H4 (cell line): ENCODE results near the gene KHSRP. TPM values are rescaled to one million over a fixed set of nuclear protein-coding genes. Genes with fewer than 3 reads are reported as not detected.
A peak's percentile ranks its signal among the peaks of the same experiment; 100 is the strongest.
"Not testable (repeated sequence)": the region's sequence is repeated elsewhere in the genome, so short reads cannot be mapped to it uniquely, and the experiment has no call there.

Source experiments
- DNase-seq: peaks from one replicate; pipeline ENCODE4 v3.0.0-alpha.2; 2015; ENCODE audit warnings: low spot score
- total RNA-seq: library from RNA; depleted of rRNA; stranded (reverse); fragments of >200 nt; shearing (Covaris generic); gene quantifications from 2 replicates; pipeline ENCODE4 v1.2.3, GENCODE V29; 2014

Gene KHSRP
- total RNA-seq, 1 experiment from 2014 or later = 48.5 TPM

DNA sequence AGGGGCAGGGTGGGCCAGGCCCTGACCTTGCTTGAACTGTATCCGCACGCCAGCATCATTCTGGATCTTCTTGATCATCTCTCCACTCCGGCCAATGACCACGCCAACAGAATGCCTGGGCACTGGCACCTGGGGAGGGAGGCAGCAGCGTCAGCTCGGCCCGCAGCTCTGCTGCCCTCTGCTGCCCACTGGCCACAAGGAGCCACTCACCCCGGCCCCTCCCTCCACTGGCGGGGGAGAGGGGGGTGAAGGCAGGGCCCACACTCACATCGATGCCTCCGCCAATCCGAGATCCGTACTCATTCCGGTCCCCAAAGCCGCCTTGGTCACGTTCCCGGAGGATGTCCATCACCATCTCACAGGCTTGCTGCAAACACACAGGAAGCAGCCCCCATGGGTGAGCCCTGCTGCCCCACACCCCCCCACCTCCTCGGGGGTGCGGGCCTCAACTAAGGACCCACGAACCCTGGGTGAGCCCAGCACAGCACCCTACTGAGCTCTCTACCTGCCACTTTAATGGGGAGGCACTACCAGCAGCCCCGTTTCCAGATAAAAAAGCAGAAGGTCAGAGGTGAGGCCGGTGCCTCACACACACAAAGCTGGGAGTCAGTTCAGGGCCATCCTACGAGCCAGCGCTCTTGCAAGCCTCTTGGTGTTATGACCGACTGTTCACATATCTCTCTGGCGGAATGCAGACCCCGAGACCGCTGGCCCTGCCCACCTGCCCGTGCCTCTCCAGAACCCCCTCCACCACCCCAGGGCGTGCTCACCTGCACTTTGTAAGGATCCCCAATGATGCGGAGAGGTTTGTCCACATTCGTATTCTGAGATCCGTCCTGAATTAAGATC, 6.7 kb downstream of the KHSRP start:
- DNase-seq = no peak

DNA sequence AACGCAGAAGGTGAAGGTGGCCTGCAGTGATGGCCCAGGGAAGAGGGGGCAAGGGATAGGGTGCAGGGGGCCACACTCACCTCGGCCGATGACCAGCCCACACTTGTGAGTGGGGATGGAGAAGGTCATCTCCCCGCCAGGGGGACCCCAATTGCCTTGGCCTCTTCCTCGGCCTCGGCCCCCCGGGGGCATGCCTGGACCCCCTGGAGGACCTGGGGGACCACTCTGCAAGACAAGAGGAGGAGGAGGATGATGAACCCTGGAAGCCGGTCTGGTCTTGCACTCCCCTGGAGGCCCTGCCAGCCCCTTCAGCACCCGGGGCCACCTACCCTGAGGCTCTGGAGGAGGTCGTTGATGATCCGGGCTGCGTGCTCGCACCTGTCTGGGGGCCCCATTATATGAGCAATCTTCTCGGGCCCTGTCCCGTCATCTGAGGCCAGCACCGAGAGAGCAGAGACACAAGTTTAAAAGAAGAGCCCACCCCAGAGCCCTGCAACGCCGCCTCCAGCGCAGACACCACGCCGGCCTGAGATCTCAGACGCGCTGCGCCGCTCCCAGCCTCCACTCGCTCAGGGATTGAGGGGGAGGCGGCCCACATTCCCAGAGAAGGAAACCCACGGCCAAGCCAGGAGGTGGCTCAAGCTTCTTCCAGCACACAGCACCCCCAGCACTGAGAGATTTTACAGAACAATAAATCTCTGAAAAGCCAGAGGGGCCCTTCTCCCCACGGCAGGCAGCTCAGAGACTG, 7.8 kb downstream of the KHSRP start:
- DNase-seq = no peak

DNA sequence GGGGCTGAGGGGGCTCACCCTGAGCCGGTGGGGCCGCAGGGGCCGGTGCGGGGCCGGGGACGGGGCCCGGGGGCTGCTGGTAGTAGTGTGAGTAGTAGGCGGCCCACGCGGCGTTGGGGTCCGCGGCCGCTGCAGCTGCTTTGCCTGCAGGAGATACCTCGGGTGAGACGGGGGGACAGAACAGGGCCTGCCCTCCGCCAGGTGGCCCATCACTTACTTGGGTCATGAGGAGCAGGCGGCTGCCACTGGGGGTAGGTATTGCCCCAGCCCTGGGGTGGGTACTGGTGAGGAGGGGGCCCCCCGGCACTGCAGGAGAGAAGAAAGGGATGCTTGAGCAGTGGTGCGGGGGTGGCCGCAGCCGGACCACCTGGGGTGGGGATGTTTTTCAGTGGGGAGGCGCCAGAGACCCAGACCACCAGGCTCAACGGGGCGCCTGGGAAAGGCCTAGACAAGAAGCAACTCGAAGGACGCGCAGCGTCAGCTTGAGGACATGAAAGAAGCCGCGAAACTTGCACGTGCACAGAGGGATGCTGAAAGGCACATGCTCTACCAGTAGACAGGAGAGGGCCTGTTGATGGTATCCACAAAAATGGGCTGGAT, 8.9 kb downstream of the KHSRP start:
- DNase-seq = no peak

DNA sequence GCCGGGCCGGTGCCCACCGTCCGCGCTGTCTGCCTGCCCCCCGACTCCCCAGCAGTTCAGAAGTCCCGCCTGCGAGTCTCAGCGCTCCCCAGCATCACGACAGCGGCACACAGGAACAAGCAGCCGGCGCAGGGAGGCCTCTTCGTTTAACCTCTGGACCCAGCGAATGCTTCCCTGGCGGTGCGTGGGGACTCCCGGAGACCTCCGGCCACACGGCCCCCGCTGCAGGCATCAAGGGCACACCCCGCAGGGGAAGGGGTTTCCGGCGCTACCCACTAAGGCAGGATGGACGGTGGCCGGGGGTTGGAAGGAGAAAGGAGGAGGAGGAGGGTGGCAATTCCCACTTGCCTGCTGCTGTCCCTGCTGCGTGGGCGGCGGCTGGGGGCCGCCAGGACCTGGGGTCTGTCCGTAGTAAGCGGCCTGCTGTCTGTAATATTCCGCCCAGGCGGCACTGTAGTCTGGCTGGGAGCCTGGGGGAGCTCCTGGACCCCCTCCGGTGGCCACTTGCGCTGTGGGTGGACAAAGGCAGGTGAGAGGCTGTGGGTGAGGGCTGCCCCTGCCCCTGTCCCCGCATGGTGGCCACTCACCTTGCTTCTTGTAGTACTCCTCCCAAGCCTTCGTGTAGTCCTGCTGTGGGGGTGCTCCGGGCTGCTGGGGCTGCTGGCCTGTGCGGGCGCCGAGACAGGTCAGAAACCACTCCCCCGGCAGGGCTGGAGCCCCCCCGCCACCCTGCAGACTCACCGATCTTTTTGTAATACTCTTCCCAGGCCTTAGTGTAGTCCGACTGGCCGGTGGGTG, 9.6 kb downstream of the KHSRP start:
- no peak for DNase-seq

DNA sequence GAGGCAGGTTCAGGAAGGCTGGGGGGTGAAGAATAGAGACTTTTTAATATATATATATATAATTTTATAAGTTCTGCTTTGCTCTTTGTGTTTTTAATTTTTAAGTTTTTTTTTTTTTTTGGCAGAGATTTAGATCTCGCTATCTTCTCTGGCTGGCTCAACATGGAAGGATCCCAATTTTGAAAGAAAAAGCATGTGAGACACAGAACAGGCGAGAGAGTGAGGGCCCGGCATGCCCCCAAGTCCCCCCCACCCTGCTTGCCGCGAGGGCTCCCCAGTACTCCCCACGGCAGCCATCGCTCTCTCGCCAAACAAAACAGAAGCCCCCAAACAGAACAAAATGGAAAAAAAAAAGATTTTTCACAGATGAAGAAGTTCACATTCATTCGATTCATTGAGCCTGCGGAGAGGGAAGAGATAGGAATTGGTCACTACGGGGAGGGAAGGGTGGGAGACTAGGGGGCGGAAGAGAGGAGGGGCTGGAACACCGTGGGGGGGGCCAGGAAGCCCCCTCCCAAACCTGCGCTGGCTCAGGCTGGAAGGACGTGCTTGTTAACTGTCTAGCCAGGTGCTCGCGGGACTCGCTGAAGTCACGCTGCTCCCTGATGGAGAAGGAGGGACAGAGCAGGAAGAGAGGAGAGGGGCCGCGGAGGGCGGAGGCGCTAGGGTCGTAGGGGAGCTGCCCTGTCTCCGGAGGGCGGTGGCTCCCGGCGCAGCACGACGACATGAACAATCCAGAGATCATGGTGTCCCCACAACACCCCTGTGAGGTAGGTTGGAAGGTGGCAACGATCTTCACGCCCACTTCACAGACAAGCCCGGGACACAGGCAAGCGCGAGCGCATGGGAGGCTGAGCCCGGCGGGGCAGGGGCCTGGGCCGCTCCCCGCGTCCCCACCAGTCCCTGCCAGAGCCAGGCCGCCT, 10.6 kb downstream of the KHSRP start:
- no peak for DNase-seq

DNA sequence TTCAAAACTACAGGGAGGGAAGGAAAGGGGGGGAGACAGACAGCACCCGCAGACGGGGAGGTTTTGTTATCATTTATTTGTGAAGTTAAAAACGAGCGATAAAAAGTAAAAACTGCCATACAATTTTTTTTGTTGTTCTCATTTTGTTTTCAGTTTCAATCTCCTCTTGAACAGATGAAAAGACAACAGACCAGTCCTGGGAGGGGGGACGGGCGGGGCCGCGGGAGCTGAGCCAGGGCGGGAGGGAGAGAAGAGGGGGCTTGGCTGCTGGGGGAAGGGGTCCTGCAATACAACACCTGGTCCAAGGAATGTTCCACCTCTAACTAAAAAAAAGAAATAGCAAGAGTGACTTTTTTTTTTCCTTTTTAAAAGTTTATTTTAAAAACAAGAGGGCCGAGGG, 11.3 kb downstream of the KHSRP start:
- DNase-seq = no peak

DNA sequence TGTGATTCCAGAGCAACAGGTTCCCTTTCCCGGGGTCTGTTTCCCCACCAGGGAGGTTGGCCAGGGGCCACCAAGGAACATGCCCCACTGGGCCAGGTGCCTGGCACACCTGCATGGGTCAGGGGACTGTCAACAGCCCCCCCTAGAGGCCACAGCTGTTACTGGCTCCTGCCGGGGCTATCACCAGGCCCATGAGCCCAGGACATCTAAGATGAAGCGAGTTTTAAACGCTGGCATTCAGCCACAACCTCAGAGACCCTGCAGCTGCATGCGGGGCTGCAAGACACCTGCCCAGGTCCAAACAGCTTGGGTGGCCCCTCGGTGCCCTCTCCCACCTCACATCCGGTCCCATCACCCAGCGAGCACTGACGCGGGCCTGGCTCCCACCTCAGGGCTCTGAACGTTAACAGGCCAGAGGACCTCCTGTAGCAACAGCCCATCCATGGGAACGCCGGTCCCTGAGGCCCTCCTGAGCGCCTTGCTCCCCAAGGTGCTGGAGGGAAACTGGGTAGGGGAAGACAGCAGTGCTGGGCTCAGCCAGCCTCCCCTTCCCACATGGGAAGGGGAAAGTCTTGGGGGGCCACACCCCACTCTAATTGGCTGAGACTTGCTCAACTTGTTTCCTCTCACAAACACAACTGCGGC, 12.0 kb downstream of the KHSRP start:
- no peak for DNase-seq

DNA sequence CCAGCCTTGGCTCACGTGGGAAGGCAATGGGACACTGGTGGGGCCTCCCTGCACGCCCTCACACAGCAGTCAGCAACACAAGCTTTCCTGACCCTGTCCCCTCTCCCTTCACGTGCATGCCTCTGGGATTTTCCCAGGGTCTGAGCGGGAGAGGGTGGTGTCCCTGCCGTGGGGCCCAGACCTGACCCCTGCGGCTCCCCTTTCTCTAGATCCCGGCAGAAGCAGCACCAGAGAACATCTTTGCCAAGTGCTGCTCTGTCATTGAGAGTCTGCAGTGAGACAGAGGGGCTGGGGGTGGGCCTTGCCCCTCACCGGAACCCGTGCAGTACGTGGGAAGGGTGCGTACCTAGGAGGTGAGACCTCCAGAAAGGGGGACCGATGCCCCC, 12.6 kb downstream of the KHSRP start:
- no peak for DNase-seq

DNA sequence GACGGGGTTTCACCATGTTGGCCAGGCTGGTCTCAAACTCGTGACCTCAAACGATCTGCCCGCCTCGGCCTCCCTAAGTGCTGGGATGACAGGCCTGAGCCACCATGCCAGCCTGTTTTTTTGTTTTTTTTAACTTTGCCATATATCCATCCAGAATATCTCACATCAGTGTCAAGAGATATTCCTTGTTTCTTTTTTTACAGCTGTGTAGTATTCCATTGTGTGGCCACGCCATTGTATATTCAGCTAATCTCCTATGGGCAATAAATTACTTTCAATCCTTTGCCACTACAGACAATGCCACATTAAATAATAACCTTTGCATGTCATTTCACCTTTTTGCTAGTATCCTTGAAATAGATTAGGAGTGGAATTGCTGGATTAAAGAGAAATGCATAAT, 15.3 kb downstream of the KHSRP start:
- DNase-seq = no peak

DNA sequence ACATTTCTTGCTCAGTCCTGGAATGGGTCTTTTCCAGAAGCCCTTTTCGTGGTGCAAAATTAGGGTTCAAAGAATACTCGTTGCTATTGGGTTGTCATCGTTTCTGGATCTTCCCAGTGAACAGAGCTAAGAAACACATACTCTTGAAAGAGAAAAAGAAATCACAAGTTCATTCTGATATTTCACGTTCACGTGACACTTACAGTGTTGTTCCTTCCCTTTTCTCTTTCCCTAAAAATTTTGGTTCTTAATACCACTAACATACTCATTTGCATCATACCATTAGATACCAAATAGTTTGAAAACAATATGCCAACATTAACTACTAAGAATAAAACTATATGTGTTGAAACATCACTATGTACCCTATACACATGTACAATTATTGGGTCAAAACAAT, 18.2 kb downstream of the KHSRP start:
- DNase-seq = no peak

DNA sequence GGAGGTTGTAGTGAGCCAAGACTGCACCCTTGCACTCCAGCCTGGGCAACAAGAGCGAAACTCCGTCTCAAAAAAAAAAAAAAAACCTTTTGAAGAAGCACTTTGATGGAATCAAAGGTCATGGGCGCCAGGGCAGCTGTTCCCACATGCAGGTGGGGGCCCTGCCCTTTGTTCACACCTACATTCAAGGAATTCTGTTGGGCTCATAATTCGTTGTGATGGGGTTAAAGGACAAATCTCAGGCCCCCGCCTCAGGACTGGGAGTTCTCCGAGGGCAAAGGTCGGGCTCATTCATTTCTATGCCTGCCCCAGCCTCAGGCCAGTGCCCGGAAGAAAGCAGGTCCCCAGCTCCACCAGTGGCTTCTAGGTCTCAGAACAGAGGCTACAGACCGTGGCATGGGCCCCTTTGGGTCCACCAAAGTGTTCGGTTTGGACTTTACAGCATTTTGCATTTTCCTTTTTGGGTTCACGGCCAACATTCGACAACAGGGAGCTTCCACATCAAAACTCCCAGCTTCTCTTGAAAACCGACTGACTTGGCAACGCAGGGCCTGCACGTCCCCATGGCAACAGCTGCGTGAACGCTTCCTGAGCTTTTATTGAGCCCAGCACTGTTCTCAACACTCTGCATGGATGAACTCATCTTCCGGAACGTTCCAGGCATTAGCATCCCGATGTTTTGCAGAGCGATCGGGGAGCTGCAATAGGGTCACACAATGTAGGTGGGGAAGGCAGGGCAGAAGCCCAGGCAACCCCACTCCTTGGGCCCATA, 21.6 kb downstream of the KHSRP start:
- no peak for DNase-seq

DNA sequence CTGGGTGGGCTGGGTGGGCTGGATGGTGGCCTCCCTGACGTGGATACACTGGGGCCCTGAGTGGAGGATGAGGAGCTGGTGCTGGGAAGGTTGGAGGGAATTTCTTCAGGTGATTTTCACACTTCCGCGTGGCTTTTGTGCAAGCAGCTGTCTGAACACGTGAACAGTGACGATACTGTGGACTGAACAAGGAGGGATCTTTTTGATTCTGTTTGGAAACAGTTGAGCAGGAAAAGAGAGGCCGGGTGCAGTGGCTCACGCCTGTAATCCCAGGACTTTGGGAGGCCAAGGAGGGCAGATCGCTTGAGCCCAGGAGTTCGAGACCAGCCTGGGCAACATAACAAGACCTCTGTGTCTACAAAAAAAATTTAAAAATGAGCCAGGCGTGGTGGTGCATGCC, 22.6 kb downstream of the KHSRP start:
- DNase-seq = no peak

DNA sequence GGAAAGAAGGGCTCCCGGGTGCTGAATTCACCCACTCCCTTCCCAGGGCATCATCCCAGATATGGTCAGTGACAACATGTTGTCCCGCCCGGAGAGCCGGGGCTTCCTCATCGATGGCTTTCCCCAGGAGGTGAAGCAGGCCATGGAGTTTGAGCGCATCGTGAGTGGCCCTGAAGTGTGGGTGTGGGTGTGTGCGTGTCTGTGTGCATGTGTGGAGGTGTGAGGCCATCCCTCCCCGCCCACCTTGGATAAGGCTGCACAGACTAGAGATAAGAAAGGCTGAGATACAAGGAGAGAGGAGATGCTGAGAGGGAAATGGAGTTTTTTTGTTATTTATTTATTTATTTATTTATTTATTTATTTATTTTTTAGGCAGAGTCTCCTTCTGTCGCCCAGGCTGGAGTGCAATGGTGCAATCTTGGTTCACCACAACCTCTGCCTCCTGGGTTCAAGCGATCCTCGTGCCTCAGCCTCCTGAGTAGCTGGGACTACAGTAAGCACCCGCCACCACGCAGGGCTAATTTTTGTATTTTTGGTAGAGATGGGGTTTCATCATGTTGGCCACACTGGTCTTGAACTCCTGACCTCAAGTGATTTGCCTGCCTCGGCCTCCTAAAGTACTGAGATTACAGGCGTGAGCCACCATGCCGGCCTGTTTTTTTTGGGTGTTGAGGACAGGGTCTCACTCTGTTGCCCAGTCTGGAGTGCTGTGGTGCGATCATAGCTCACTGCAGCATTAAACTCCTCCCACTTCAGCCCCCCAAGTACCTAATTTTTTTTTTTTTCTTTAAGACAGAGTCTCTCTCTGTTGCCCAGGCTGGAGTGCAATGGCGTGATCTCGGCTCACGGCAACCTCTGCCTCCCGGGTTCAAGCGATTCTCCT, 24.3 kb downstream of the KHSRP start:
- DNase-seq = not testable (repeated sequence)

DNA sequence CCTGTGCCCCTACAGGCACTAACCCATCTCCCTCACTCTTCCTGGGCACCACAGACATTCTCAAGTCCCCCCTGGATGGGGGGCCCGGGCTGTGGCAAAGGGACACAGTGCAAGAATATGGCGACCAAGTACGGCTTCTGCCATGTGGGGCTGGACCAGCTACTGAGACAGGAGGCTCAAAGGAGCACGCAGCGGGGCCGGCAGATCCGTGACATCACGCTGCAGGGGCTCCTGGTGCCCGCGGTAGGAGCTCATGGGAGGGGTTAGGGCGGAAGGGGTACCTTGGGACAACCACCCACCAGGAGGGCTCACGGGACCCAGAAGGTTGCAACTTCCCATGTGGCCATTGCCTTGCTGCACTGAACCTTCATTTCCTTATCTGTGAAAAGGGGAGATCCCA, 28.3 kb downstream of the KHSRP start:
- DNase-seq = no peak

DNA sequence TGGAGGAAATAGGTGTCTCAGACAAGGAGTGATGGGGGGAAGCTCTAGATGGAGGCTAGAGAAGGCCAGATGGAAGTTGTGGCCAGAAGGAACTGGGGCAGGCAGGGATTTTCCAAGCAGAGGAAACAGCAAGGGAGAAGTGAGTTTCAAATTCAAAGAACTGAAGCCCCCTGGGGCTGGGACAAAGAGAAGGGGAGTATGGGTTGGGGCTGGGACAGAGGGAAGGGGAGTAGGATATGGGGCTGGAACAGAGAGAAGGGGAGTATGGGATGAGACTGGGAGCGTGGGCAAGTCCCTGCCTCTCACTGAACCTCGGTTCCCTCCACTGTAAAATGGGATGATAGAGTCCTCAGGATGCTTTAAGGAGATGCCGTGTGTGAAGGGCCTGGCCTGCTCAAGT, 29.8 kb downstream of the KHSRP start:
- no peak for DNase-seq

DNA sequence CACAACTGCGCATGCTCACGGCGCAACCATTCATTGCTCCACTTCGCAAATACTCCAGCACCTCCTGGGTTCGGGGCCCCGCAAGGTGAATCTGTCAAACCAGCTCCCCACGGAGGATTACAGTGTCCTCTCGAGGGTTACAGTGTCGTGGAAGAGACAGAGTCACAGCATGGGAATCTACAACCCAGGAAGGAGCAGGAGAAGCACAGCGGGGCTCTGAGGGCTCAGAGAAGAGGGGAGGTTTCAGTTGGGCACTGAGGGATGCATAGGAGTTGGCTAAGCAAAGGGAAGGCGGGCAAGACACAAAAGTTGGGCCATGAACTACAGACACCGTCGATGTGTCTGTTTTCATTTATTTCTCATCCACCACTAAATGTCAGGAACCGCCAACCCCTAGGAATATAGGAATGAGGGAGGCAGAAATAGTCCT, 30.6 kb downstream of the KHSRP start:
- DNase-seq = no peak

DNA sequence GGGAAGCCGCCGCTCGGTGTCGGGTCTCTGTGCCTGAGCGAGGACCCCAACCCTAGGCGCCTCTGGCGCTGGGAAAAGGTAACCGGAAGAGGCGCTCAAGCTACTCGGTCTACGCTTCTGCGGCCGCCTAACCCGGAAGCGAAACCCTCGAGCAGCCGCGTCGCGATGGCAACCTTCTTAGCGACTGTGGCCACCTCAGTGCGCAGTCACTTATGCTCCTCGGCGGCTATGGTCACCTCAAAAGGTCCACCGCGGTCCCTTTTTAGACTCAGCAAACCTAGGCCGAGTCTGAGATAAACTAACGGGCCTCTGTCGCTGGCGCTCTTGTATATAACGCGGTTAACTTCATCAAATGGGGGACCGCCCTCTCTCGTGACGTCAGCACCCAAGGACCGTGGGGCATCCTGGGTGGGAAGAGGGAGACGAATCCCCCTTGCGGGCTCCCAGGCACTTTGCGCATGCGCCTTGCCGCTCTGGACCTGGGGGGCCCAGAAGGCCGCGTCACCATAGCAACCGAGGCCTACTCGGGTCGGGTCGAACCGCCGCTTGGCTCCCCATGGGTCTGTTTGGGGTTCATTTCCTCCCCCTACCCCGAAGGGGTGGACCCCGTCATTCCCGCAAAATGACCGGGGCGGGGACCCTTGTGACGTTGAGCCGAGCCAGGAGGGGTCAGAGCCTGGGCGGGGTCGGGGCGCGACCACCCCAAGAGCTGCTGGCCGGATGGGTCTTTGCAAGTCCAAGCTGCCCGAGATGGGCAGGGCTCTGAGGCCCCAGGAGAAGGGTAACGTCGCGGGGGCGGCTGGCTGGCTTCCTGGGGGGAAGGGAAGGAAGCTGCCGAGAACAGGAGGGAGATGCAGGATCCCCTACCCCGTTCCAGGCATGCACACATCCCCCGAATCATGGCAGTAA, 31.3 kb downstream of the KHSRP start, which contains the start of gene GTF2F1:
TSS of gene GTF2F1 (minus strand) at position 91 of the 909 bp plus-strand sequence. CDS start 169 bp downstream, outside the sequence.
- DNase-seq = peak; percentile 89
